GM19035 (cell line): ENCODE results near the gene OVCH2.

Source experiments
- ATAC-seq: cut with Tn5 transposase; IDR thresholded peaks from one replicate; pipeline ENCODE4 v1.9.1; 2021; ENCODE audit not compliant: unreplicated experiment

The OVCH2 gene

DNA sequence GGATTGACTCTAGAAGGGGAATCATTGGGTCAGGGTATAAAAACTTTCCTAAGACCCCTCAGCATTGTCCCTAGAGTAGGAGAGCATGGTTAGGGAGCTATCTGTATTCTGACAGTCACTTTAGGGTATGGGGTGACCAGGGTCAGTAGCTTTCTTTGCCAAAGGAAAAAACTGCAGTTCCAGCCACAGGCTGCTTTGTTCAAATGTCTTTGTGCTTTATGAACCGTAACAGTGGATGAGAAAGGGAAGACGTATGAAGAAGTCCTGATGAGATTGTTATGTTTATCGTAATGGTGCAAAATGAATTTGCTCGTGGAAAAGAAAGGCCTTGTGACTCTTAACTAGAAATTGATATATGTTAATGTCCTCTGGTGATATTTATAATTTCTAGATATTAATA is 63.0 kb downstream of the OVCH2 start:
- ATAC-seq, result no peak

DNA sequence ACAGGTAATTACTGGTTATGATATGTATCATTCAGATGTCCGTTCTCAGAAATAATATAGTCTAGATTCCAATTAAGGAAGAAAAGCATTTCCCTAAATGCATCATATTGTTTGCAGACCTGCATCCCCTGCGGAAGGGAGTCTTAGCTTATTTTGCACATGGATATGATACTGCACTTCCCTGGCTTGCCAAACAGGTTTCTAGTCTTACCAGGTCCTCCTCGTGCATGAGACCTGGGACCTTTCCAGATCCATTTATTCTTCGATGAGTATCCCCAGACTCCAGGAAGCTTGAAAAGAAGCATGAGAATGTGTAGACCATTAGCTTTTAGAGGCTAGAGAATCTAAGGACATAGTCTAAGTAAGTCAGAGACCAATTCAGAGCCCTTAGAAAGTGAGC is 63.5 kb downstream of the OVCH2 start:
- ATAC-seq, result no peak

DNA sequence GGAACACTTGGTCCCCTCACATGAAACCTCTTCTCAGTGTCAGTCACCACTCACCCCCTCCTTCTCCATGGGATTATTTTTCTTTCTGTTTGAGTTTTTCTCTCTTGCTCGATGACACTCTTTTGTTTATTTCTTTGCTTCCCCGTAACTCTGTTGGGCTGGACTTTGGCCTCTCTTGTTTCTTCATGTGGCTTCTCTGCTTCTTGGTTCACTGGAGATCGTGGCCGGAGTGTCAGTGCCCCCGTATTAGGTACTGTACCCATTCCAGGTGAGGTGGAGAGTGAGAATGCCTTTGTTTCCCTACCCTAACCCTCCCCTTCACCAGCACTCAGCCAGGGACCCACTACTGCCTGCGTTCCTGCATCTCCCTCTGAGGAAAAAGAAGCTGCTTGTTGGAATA is 65.5 kb downstream of the OVCH2 start:
- ATAC-seq, result no peak

DNA sequence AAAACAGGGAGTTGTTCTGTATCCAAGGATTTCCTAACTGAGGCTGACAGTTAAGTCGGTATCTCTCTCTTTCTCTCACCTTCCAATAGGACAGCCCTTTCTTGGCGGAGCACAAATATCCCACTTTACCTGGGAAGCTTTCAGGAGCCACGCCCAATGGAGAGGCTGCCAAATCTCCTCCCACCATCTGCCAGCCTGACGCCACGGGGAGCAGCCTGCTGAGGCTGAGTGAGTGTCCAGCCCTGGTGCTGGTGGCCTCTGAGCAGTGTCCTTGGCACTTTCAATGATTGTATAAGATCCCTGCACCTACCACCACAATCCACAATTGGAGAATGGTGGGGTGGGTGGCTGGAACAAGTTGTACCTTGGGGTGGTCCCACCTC is 66.6 kb downstream of the OVCH2 start:
- no peak for ATAC-seq
